HepG2 (cell line): Measurements from ENCODE around the gene PCGF6. TPM values are rescaled to one million over a fixed set of nuclear protein-coding genes. Genes with fewer than 3 reads are reported as not detected.

Experiments used
- ATAC-seq: fragments of 200-7000 bp; cut with Tn5 transposase; 3 replicates; pipeline ENCODE4 v1.9.1; 2020; ENCODE audit warnings: mild to moderate bottlenecking, moderate library complexity
- BruUV-seq: library from RNA; stranded (reverse); fragments of 400-500 nt; replicated peaks from 2 replicates; lab custom pipeline; 2021; lab: Mats Ljungman, UMichigan
- CTCF ChIA-PET: fragments of 300-600 bp; formaldehyde crosslinking; extraction: SDS; loops from one replicate; lab custom pipeline; 2021; ENCODE audit warnings: low total read pairs, inconsistent platforms, low intra/inter-chr PET ratio; lab: Yijun Ruan, JAX
- POLR2A ChIA-PET: fragments of 350-600 bp; sonication (Branson Sonifier 250); formaldehyde crosslinking; loops from one replicate; lab custom pipeline; 2020; ENCODE audit warnings: antibody characterized with exemption, inconsistent platforms; lab: Yijun Ruan, JAX
- DNase-seq: peaks from one replicate; pipeline ENCODE4 v3.0.0-alpha.2; 2015; ENCODE audit warnings: low spot score
- FAIRE-seq: peaks from 3 replicates; lab custom pipeline; 2011; peaks lifted over from hg19 to GRCh38; lab: Jason Lieb, UNC
- H2AFZ ChIP-seq: one replicate; pipeline ENCODE4 v1.6.1; 2011; ENCODE audit warnings: low read length, inconsistent platforms
- H3K27ac ChIP-seq: fragments of 300-600 bp; 3 replicates; pipeline ENCODE4 v1.8.0; 2011; ENCODE audit warnings: mixed run types, mild to moderate bottlenecking, mixed read lengths, low read length, inconsistent platforms; ENCODE audit not compliant: insufficient read depth; ENCODE audit errors: extremely low read length
- H3K27me3 ChIP-seq, 2 experiments: fragments of 200-600 bp in 1 of 2; 2 replicates in 1 of 2; 3 replicates in 1 of 2; pipeline versions ENCODE4 v1.6.0 to v1.8.0; 2011; ENCODE audit warnings: low read length in 2 of 2, mild to moderate bottlenecking in 2 of 2, moderate library complexity in 2 of 2, inconsistent platforms in 1 of 2; ENCODE audit not compliant: insufficient read depth in 2 of 2, control insufficient read depth in 1 of 2
- H3K36me3 ChIP-seq, 2 experiments: fragments of 200-600 bp in 1 of 2; replicated peaks in 1 of 2; 2 replicates in 1 of 2; 3 replicates in 1 of 2; pipeline versions ENCODE4 v1.5.1 to v1.8.0; 2011; ENCODE audit warnings: low read length in 2 of 2, inconsistent platforms in 1 of 2; ENCODE audit not compliant: insufficient read depth in 2 of 2, control insufficient read depth in 1 of 2
- H3K4me1 ChIP-seq: 2 replicates; pipeline ENCODE4 v1.5.1; 2012; ENCODE audit warnings: low read length, inconsistent platforms; ENCODE audit not compliant: insufficient read depth
- H3K4me2 ChIP-seq: 2 replicates; pipeline ENCODE4 v1.6.0; 2011; ENCODE audit warnings: low read depth, low read length, inconsistent platforms
- H3K4me3 ChIP-seq, 3 experiments: fragments of 200-600 bp in 1 of 3; sonication (generic), shearing (Covaris generic) in 1 of 3; replicated peaks in 1 of 3; 2 replicates each; pipeline ENCODE4 v1.5.1; 2011 to 2016; ENCODE audit warnings: low read length in 3 of 3, inconsistent platforms in 2 of 3, low read depth in 2 of 3, mild to moderate bottlenecking in 2 of 3, control low read depth in 1 of 3, mixed read lengths in 1 of 3; ENCODE audit not compliant: insufficient read depth in 1 of 3
- H3K79me2 ChIP-seq: one replicate; pipeline ENCODE4 v1.6.1; 2011; ENCODE audit warnings: low read length, inconsistent platforms; ENCODE audit not compliant: insufficient read depth
- H3K9ac ChIP-seq: 2 replicates; pipeline ENCODE4 v1.6.0; 2011; ENCODE audit warnings: mild to moderate bottlenecking, low read depth, low read length, inconsistent platforms; ENCODE audit not compliant: insufficient read depth
- H3K9me3 ChIP-seq: 2 replicates; pipeline ENCODE4 v1.5.1; 2012; ENCODE audit warnings: mild to moderate bottlenecking, low read length
- H4K20me1 ChIP-seq: 2 replicates; pipeline ENCODE4 v1.6.0; 2011; ENCODE audit warnings: inconsistent platforms, mild to moderate bottlenecking, low read length, moderate library complexity; ENCODE audit not compliant: insufficient read depth
- ARNT2 ChIP-seq: sonication (generic); formaldehyde crosslinking; IDR thresholded peaks from 2 replicates; pipeline ENCODE4 v1.8.0; 2022; ENCODE audit warnings: mild to moderate bottlenecking, low read depth, missing genetic modification reagents, moderate library complexity
- CBX2 ChIP-seq, 2 experiments: fragments of 200-600 bp in 1 of 2; sonication (generic); formaldehyde crosslinking in 1 of 2; IDR thresholded peaks; 2 replicates each; pipeline versions ENCODE4 v1.7.0 to v1.8.1; 2018 to 2022; ENCODE audit warnings: low read depth in 2 of 2, low read length in 1 of 2, mild to moderate bottlenecking in 1 of 2, missing genetic modification reagents in 1 of 2
- ESRRA ChIP-seq: sonication (generic); formaldehyde crosslinking; IDR thresholded peaks from 2 replicates; pipeline ENCODE4 v1.5.1; 2020; ENCODE audit warnings: mild to moderate bottlenecking, low read depth, missing genetic modification reagents
- HNRNPLL ChIP-seq: fragments of 200-400 bp; formaldehyde crosslinking; IDR thresholded peaks from 2 replicates; pipeline ENCODE4 v1.6.1; 2017; ENCODE audit warnings: mild to moderate bottlenecking, low read depth, low read length; ENCODE audit not compliant: poor library complexity, severe bottlenecking
- IKZF1 ChIP-seq: fragments of 450-650 bp; IDR thresholded peaks from 2 replicates; pipeline ENCODE4 v1.7.1; 2016
- MIER2 ChIP-seq: IDR thresholded peaks from 2 replicates; pipeline ENCODE4 v1.6.1; 2016; ENCODE audit warnings: missing biosample characterization, missing genetic modification reagents
- STAG1 ChIP-seq: sonication (generic); formaldehyde crosslinking; IDR thresholded peaks from 2 replicates; pipeline ENCODE4 v1.4.0; 2020; ENCODE audit warnings: missing genetic modification reagents
- ZBTB1 ChIP-seq: sonication (generic); formaldehyde crosslinking; IDR thresholded peaks from 2 replicates; pipeline ENCODE4 v1.4.0; 2020; ENCODE audit warnings: missing genetic modification reagents, borderline replicate concordance
- ZNF207 ChIP-seq: fragments of 450-650 bp; IDR thresholded peaks from 2 replicates; pipeline ENCODE4 v1.6.1; 2016; ENCODE audit warnings: antibody characterized with exemption, borderline replicate concordance
- WGBS: methylation state at CpG from one replicate; pipeline ENCODE4 v1.1.6; 2017; ENCODE audit warnings: low lambda C conversion rate; 5-methylcytosine and 5-hydroxymethylcytosine counted together
- in situ Hi-C: cut with HindIII; loops from 2 replicates; pipeline ENCODE4 v1.10.0; 2017; ENCODE audit warnings: low pct_unique_long_range_greater_than_20kb; ENCODE audit not compliant: extremely low pct_ligation_motif_present
- intact Hi-C: fragments of 100-400 bp; cut with micrococcal nuclease; formaldehyde crosslinking; loops from one replicate; pipeline ENCODE4 v1.10.0; 2022; ENCODE audit not compliant: unreplicated experiment
- polyA plus RNA-seq, 8 experiments: library from polyadenylated mRNA; depleted of rRNA in 3 of 8; stranded (reverse) in 7 of 8; unstranded in 1 of 8; fragments of >200 nt; fragmentation: Illumina TruSeq in 4 of 8; extraction: Trizol in 4 of 8; gene quantifications; 2 replicates each; pipeline versions ENCODE4 v1.2.1 to v1.2.3, GENCODE V29; 2011 to 2016; ENCODE audit warnings: low read depth in 4 of 8, missing spikeins in 1 of 8, mixed read lengths in 1 of 8; ENCODE audit not compliant: insufficient read depth in 1 of 8
- total RNA-seq, 5 experiments: library from RNA; depleted of rRNA; stranded (reverse); fragments of >200 nt; fragmentation: Illumina TruSeq; extraction: Trizol; gene quantifications; 2 replicates each; pipeline ENCODE4 v1.2.3, GENCODE V29; 2016; ENCODE audit warnings: low read depth in 1 of 5
- TF ChIP-seq, protein P1 (sequence below): sonication (generic); formaldehyde crosslinking; IDR thresholded peaks from 2 replicates; pipeline ENCODE4 v1.5.0; 2020; ENCODE audit warnings: mild to moderate bottlenecking, missing genetic modification reagents
- TF ChIP-seq, protein P2 (sequence below): sonication (generic); formaldehyde crosslinking; IDR thresholded peaks from 2 replicates; pipeline ENCODE4 v1.4.0; 2020; ENCODE audit warnings: missing genetic modification reagents
- TF ChIP-seq, protein P3 (sequence below): sonication (generic); formaldehyde crosslinking; IDR thresholded peaks from 2 replicates; pipeline ENCODE4 v1.5.1; 2020; ENCODE audit warnings: mild to moderate bottlenecking, missing genetic modification reagents, moderate library complexity
- TF ChIP-seq, protein P4 (sequence below): sonication (generic); formaldehyde crosslinking; conservative IDR thresholded peaks from 2 replicates; pipeline ENCODE4 v1.4.0; 2020; ENCODE audit warnings: missing genetic modification reagents

Gene PCGF6
- total and polyA plus RNA-seq, 2 of the 13 experiments (the other 11 are each of a cell fraction or from before 2014, with no cell fraction given): 5.2 to 19.4 TPM

DNA sequence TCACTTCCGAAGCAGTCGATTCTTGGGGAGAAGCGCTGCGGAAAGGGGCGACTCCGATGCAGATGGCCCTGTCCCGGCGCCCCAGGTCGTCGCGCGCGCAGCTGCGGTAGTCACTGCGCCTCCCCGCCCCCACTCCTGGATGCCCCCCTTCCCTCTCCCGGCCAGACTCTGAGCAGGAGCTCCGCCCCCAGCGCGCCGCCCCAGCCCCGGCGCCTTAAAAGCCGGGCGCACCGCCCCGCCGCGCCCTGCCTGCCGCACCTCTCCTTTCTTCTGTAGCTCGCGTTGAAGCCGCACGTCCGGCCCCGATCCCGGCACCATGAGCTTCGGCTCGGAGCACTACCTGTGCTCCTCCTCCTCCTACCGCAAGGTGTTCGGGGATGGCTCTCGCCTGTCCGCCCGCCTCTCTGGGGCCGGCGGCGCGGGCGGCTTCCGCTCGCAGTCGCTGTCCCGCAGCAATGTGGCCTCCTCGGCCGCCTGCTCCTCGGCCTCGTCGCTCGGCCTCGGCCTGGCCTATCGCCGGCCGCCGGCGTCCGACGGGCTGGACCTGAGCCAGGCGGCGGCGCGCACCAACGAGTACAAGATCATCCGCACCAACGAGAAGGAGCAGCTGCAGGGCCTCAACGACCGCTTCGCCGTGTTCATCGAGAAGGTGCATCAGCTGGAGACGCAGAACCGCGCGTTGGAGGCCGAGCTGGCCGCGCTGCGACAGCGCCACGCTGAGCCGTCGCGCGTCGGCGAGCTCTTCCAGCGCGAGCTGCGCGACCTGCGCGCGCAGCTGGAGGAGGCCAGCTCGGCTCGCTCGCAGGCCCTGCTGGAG lies 73.8 kb downstream of the PCGF6 start, which contains the start of gene INA:
TSS of gene INA (plus strand) at position 243 of the 817 bp plus-strand sequence. CDS start at position 317, 74 bp downstream.
- Histone ChIP-seq H3K9me3 (no peaks in the 10 kb centered on the region), H3K27me3 (peaks cover 10 to 40% of the 10 kb centered on the region in 2 experiments; a peak in 4 of 5 replicates), H4K20me1 (0 out of 2 replicates have a peak, but pooled peaks cover 3% of the 10 kb centered on the region), H3K27ac (no peak within 1 kb of the TSS), H2AFZ (no peak within 1 kb of the TSS), H3K4me3 (peak within 1 kb of the TSS; percentile 42 to 60 (median 44); a peak in 5 of 6 replicates), H3K4me2 (peak within 1 kb of the TSS; percentile 56), H3K9ac (no peak within 1 kb of the TSS), H3K79me2 (no peaks in the 10 kb centered on the region), H3K36me3 (no peaks in the 10 kb centered on the region), H3K4me1 (peaks cover 14% of the 10 kb centered on the region; the same call in 1 of the 2 replicates)
- DNase-seq (no peak), FAIRE-seq (no peak), ATAC-seq (peak; percentile 68)
- WGBS: 70% methylated on average over 38 of the region's 105 CpGs
- in situ Hi-C loops (no loop called here), intact Hi-C loops (no loop called here)
- no TSS peak for BruUV-seq
- ChIA-PET CTCF (no interaction called here), POLR2A (interaction anchor here (0.6 kb wide), 1 partner anchor 60 kb away, joined by 4 read pairs; no protein-coding TSS in a partner anchor)
- TF ChIP-seq ZBTB1 (CRISPR knock-in tag) (no peak), ESRRA (CRISPR knock-in tag) (no peak), ZNF207 (no peak), STAG1 (CRISPR knock-in tag) (no peak), MIER2 (CRISPR knock-in tag) (peak; percentile 28; the same call in 1 of the 2 replicates), ARNT2 (CRISPR knock-in tag) (peak; percentile 51; the same call in 1 of the 2 replicates), HNRNPLL (peak; percentile 77), CBX2 (IDR thresholded peaks at IDR 0.05; ENCODE audit: low read depth, low read length) (no peak), CBX2 (CRISPR knock-in tag; IDR thresholded peaks at IDR 0.05; ENCODE audit: low read depth) (no peak), IKZF1 (no peak)
- TF ChIP-seq, protein P1, sequence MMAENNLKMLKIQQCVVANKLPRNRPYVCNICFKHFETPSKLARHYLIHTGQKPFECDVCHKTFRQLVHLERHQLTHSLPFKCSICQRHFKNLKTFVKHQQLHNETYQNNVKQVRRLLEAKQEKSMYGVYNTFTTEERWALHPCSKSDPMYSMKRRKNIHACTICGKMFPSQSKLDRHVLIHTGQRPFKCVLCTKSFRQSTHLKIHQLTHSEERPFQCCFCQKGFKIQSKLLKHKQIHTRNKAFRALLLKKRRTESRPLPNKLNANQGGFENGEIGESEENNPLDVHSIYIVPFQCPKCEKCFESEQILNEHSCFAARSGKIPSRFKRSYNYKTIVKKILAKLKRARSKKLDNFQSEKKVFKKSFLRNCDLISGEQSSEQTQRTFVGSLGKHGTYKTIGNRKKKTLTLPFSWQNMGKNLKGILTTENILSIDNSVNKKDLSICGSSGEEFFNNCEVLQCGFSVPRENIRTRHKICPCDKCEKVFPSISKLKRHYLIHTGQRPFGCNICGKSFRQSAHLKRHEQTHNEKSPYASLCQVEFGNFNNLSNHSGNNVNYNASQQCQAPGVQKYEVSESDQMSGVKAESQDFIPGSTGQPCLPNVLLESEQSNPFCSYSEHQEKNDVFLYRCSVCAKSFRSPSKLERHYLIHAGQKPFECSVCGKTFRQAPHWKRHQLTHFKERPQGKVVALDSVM: peak; percentile 83
- TF ChIP-seq, protein P2, sequence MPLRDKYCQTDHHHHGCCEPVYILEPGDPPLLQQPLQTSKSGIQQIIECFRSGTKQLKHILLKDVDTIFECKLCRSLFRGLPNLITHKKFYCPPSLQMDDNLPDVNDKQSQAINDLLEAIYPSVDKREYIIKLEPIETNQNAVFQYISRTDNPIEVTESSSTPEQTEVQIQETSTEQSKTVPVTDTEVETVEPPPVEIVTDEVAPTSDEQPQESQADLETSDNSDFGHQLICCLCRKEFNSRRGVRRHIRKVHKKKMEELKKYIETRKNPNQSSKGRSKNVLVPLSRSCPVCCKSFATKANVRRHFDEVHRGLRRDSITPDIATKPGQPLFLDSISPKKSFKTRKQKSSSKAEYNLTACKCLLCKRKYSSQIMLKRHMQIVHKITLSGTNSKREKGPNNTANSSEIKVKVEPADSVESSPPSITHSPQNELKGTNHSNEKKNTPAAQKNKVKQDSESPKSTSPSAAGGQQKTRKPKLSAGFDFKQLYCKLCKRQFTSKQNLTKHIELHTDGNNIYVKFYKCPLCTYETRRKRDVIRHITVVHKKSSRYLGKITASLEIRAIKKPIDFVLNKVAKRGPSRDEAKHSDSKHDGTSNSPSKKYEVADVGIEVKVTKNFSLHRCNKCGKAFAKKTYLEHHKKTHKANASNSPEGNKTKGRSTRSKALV (CRISPR knock-in tag): 0 out of 2 replicates have a peak, but pooled peaks have one; percentile 29
- TF ChIP-seq, protein P3, sequence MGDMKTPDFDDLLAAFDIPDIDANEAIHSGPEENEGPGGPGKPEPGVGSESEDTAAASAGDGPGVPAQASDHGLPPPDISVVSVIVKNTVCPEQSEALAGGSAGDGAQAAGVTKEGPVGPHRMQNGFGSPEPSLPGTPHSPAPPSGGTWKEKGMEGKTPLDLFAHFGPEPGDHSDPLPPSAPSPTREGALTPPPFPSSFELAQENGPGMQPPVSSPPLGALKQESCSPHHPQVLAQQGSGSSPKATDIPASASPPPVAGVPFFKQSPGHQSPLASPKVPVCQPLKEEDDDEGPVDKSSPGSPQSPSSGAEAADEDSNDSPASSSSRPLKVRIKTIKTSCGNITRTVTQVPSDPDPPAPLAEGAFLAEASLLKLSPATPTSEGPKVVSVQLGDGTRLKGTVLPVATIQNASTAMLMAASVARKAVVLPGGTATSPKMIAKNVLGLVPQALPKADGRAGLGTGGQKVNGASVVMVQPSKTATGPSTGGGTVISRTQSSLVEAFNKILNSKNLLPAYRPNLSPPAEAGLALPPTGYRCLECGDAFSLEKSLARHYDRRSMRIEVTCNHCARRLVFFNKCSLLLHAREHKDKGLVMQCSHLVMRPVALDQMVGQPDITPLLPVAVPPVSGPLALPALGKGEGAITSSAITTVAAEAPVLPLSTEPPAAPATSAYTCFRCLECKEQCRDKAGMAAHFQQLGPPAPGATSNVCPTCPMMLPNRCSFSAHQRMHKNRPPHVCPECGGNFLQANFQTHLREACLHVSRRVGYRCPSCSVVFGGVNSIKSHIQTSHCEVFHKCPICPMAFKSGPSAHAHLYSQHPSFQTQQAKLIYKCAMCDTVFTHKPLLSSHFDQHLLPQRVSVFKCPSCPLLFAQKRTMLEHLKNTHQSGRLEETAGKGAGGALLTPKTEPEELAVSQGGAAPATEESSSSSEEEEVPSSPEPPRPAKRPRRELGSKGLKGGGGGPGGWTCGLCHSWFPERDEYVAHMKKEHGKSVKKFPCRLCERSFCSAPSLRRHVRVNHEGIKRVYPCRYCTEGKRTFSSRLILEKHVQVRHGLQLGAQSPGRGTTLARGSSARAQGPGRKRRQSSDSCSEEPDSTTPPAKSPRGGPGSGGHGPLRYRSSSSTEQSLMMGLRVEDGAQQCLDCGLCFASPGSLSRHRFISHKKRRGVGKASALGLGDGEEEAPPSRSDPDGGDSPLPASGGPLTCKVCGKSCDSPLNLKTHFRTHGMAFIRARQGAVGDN (CRISPR knock-in tag): peak; percentile 48; the same call in 1 of the 2 replicates
- TF ChIP-seq, protein P4, sequence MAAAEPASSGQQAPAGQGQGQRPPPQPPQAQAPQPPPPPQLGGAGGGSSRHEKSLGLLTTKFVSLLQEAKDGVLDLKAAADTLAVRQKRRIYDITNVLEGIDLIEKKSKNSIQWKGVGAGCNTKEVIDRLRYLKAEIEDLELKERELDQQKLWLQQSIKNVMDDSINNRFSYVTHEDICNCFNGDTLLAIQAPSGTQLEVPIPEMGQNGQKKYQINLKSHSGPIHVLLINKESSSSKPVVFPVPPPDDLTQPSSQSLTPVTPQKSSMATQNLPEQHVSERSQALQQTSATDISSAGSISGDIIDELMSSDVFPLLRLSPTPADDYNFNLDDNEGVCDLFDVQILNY (CRISPR knock-in tag): no peak
